HCT116 (cell line): Measurements from ENCODE around the gene TMEM51. TPM values are rescaled to one million over a fixed set of nuclear protein-coding genes. Genes with fewer than 3 reads are reported as not detected.
A peak's percentile ranks its signal among the peaks of the same experiment; 100 is the strongest.

ENCODE experiments used
- ATAC-seq: fragments of 200-7000 bp; cut with Tn5 transposase; 2 replicates; pipeline ENCODE4 v1.9.1; 2020; ENCODE audit warnings: mild to moderate bottlenecking, moderate library complexity
- BruUV-seq: library from RNA; stranded (reverse); fragments of 400-500 nt; replicated peaks from 2 replicates; lab custom pipeline; 2021; lab: Mats Ljungman, UMichigan
- CTCF ChIA-PET: fragments of 300-600 bp; sonication (Branson Sonifier 250); formaldehyde crosslinking; loops from one replicate; lab custom pipeline; 2021; ENCODE audit warnings: antibody characterized with exemption; lab: Charles Lee
- POLR2A ChIA-PET: fragments of 300-600, 350-600 bp; sonication (Branson Sonifier 250); formaldehyde crosslinking; loops from one replicate; lab custom pipeline; 2021; ENCODE audit warnings: antibody characterized with exemption; lab: Charles Lee
- RAD21 ChIA-PET, 2 experiments: fragments of 300-600 bp; sonication (Branson Sonifier 250); formaldehyde crosslinking; loops; one replicate each; lab custom pipeline; 2023; ENCODE audit warnings: low total read pairs in 2 of 2; ENCODE audit not compliant: uncharacterized antibody in 2 of 2, unreplicated experiment in 2 of 2, low non-redundant PET in 1 of 2; lab: Charles Lee
- DNase-seq: peaks from one replicate; pipeline ENCODE4 v3.0.0-alpha.2; 2010; ENCODE audit warnings: low read depth, low spot score
- H2AFZ ChIP-seq: fragments of 200-600 bp; shearing (Covaris generic), sonication (generic); 2 replicates; pipeline ENCODE4 v1.6.1; 2017; ENCODE audit warnings: low read depth, mixed run types, mixed read lengths, antibody characterized with exemption, low read length; ENCODE audit not compliant: poor library complexity, severe bottlenecking
- H3K27ac ChIP-seq: 2 replicates; pipeline ENCODE4 v1.5.1; 2012; ENCODE audit warnings: low read depth, low read length
- H3K27me3 ChIP-seq: fragments of 200-600 bp; sonication (generic); 2 replicates; pipeline ENCODE4 v1.6.1; 2016; ENCODE audit warnings: mixed run types, low read length, mixed read lengths; ENCODE audit not compliant: insufficient read depth
- H3K36me3 ChIP-seq, 2 experiments: fragments of 200-500 bp in 1 of 2; fragments of 200-600 bp in 1 of 2; sonication (Bioruptor generic) in 1 of 2; sonication (generic) in 1 of 2; 2 replicates each; pipeline versions ENCODE4 v1.5.1 to v1.6.1; 2014 to 2016; ENCODE audit warnings: low read length in 2 of 2, inconsistent platforms in 1 of 2, mixed read lengths in 1 of 2, mixed run types in 1 of 2; ENCODE audit not compliant: insufficient read depth in 2 of 2, control insufficient read depth in 1 of 2
- H3K4me1 ChIP-seq, 2 experiments: fragments of 200-600 bp in 1 of 2; sonication (generic) in 1 of 2; 2 replicates each; pipeline versions ENCODE4 v1.5.1 to v1.6.1; 2012 to 2017; ENCODE audit warnings: low read length in 2 of 2, inconsistent platforms in 1 of 2, mild to moderate bottlenecking in 1 of 2, mixed read lengths in 1 of 2, mixed run types in 1 of 2, moderate library complexity in 1 of 2; ENCODE audit not compliant: insufficient read depth in 2 of 2, control insufficient read depth in 1 of 2
- H3K4me2 ChIP-seq: fragments of 200-600 bp; sonication (generic); 2 replicates; pipeline ENCODE4 v1.6.1; 2017; ENCODE audit warnings: mixed run types, low read length, mixed read lengths
- H3K4me3 ChIP-seq, 2 experiments: fragments of 200-600 bp in 1 of 2; sonication (generic) in 1 of 2; replicated peaks in 1 of 2; 2 replicates each; pipeline ENCODE4 v1.5.1; 2011 to 2016; ENCODE audit warnings: low read length in 2 of 2, control low read depth in 1 of 2, low read depth in 1 of 2, mild to moderate bottlenecking in 1 of 2, mixed read lengths in 1 of 2, mixed run types in 1 of 2
- H3K79me2 ChIP-seq: fragments of 200-600 bp; sonication (generic); 2 replicates; pipeline ENCODE4 v1.6.1; 2017; ENCODE audit warnings: mild to moderate bottlenecking, mixed run types, low read length, moderate library complexity, mixed read lengths; ENCODE audit not compliant: insufficient read depth
- H3K9ac ChIP-seq: fragments of 200-600 bp; sonication (generic); 2 replicates; pipeline ENCODE4 v1.6.1; 2016; ENCODE audit warnings: low read length, mixed read lengths
- H3K9me2 ChIP-seq: fragments of 200-600 bp; sonication (generic), shearing (Covaris generic); 2 replicates; pipeline ENCODE4 v1.6.1; 2017; ENCODE audit warnings: mixed run types, mild to moderate bottlenecking, moderate library complexity; ENCODE audit not compliant: insufficient read depth
- H3K9me3 ChIP-seq, 2 experiments: fragments of 200-500 bp in 1 of 2; fragments of 200-600 bp in 1 of 2; sonication (Bioruptor generic) in 1 of 2; sonication (generic) in 1 of 2; 2 replicates each; pipeline ENCODE4 v1.6.1; 2014 to 2017; ENCODE audit warnings: low read length in 2 of 2, mixed read lengths in 2 of 2, inconsistent platforms in 1 of 2, low read depth in 1 of 2, mild to moderate bottlenecking in 1 of 2, mixed run types in 1 of 2, moderate library complexity in 1 of 2; ENCODE audit not compliant: control insufficient read depth in 1 of 2, insufficient read depth in 1 of 2
- H4K20me1 ChIP-seq: fragments of 200-600 bp; sonication (generic), shearing (Covaris generic); 2 replicates; pipeline ENCODE4 v1.6.1; 2017; ENCODE audit warnings: mixed run types, mild to moderate bottlenecking, moderate library complexity; ENCODE audit not compliant: insufficient read depth
- CBX3 ChIP-seq: IDR thresholded peaks from 2 replicates; pipeline ENCODE4 v1.6.1; 2012; ENCODE audit warnings: low read depth
- ELF1 ChIP-seq: IDR thresholded peaks from 2 replicates; pipeline ENCODE4 v1.6.1; 2012; ENCODE audit warnings: low read depth, borderline replicate concordance
- EZH2phosphoT487 ChIP-seq: fragments of 200-600 bp; IDR thresholded peaks from 2 replicates; pipeline ENCODE4 v1.6.1; 2018; ENCODE audit warnings: antibody characterized with exemption, borderline replicate concordance
- JUND ChIP-seq: IDR thresholded peaks from 2 replicates; pipeline ENCODE4 v1.6.1; 2012
- POLR2AphosphoS5 ChIP-seq: IDR thresholded peaks from 2 replicates; pipeline ENCODE4 v1.6.1; 2011; ENCODE audit warnings: mild to moderate bottlenecking, low read depth, low read length, moderate library complexity
- SIN3A ChIP-seq: IDR thresholded peaks from 2 replicates; pipeline ENCODE4 v1.6.1; 2012; ENCODE audit warnings: low read depth
- SP1 ChIP-seq: IDR thresholded peaks from 2 replicates; pipeline ENCODE4 v1.6.1; 2012; ENCODE audit warnings: low read depth
- SRF ChIP-seq: IDR thresholded peaks from 2 replicates; pipeline ENCODE4 v1.6.1; 2012; ENCODE audit warnings: low read depth
- TCF7L2 ChIP-seq: IDR thresholded peaks from 2 replicates; pipeline ENCODE4 v1.7.0; 2011; ENCODE audit warnings: borderline replicate concordance, inconsistent platforms; ENCODE audit not compliant: insufficient read depth, insufficient read length; ENCODE audit errors: extremely low read depth
- YY1 ChIP-seq: IDR thresholded peaks from 2 replicates; pipeline ENCODE4 v1.6.1; 2011; ENCODE audit warnings: low read length, low read depth, moderate library complexity, mild to moderate bottlenecking; ENCODE audit not compliant: insufficient replicate concordance; ENCODE audit errors: extremely low read depth
- ZFX ChIP-seq: fragments of 450-650 bp; IDR thresholded peaks from 2 replicates; pipeline ENCODE4 v1.6.1; 2017
- ZNF274 ChIP-seq: fragments of 200-500 bp; sonication (Bioruptor generic); IDR thresholded peaks from 2 replicates; pipeline ENCODE4 v1.6.1; 2014; ENCODE audit warnings: mild to moderate bottlenecking, low read depth, low read length, inconsistent platforms
- intact Hi-C: fragments of 100-400 bp; cut with micrococcal nuclease; formaldehyde crosslinking; loops from 2 replicates; pipeline ENCODE4 v1.10.0; 2022
- total RNA-seq: library from RNA; stranded (reverse); gene quantifications from one replicate; pipeline ENCODE4 v1.2.1, GENCODE V29; 2021; ENCODE audit not compliant: unreplicated experiment
- TF ChIP-seq, protein P1 (sequence below): IDR thresholded peaks from 2 replicates; pipeline ENCODE4 v1.6.1; 2012
- TF ChIP-seq, protein P2 (sequence below): IDR thresholded peaks from 2 replicates; pipeline ENCODE4 v1.6.1; 2011; ENCODE audit warnings: mild to moderate bottlenecking, low read length, moderate library complexity; ENCODE audit not compliant: insufficient replicate concordance; ENCODE audit errors: extremely low read depth
- TF ChIP-seq, protein P3 (sequence below), 3 experiments: fragments of 200-600 bp in 1 of 3; sonication (generic) in 1 of 3; IDR thresholded peaks in 2 of 3; conservative IDR thresholded peaks in 1 of 3; 2 replicates each; pipeline ENCODE4 v1.5.1; 2012 to 2017; ENCODE audit warnings: low read depth in 2 of 3, low read length in 2 of 3, antibody characterized with exemption in 1 of 3, borderline replicate concordance in 1 of 3, control low read depth in 1 of 3, mild to moderate bottlenecking in 1 of 3, mixed read lengths in 1 of 3, mixed run types in 1 of 3, moderate library complexity in 1 of 3; ENCODE audit not compliant: insufficient read depth in 1 of 3

Gene TMEM51
- total RNA-seq, 1 experiment from 2014 or later = 16.6 TPM

DNA sequence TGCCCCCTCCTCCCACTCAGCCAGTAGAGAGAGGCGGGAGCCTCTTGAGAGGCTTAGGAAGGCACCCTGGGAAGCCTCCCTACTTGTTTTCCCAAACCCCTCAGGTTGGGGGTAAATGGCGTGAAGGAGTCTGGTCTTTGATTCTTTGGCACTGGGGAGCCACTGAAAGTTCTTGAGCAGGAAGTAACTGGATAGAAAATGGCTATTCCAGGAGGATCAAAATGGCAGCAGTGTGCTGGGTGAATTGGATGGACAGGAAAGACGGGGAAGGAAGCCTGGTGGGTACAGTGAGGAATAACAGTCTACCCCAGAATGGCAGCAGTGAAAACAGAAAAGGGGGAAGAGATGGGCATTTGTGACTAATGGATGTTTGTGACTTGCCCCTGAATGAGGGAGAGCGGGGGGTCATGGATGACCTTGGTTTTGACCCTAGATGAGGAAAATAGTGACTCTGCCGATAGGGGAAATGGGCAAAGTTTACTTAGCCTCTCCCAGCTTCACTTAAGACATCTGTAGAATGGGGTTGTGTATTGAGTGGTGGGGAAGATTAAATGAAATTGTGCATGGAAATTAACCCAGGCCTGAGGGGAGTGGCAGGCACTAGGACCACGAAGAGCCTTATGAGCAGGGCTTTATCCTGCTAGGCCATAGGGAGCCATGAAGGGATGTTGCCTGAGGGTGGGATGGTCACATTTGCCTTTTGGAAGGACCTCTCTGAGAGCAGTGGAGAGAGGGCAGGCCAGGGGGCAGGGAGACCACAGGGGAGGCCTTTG, 32.7 kb downstream of the TMEM51 start:
- POLR2A ChIA-PET = no interaction called here
- intact Hi-C loops = no loop called here
- TF ChIP-seq JUND (no peak), SP1 (0 out of 2 replicates have a peak, but pooled peaks have one; percentile 13)
- TF ChIP-seq, all 23 proteins: peak for 1
- Histone ChIP-seq H3K4me3 (no peak overlapping the region), H3K4me2 (no peak overlapping the region), H3K27ac (no peak overlapping the region), H3K79me2 (peaks cover 90% of the 10 kb centered on the region), H3K4me1 (peaks cover 29 to 54% of the 10 kb centered on the region in 2 experiments), H2AFZ (no peak overlapping the region), H3K36me3 (no peaks in the 10 kb centered on the region), H3K27me3 (no peaks in the 10 kb centered on the region), H3K9me2 (no peaks in the 10 kb centered on the region), H3K9me3 (no peaks in the 10 kb centered on the region), H3K9ac (no peak overlapping the region), H4K20me1 (no peaks in the 10 kb centered on the region)
- RAD21 ChIA-PET = no interaction called here
- CTCF ChIA-PET = no interaction called here
- no TSS peak for BruUV-seq
- DNase-seq (no peak), ATAC-seq (no peak)

DNA sequence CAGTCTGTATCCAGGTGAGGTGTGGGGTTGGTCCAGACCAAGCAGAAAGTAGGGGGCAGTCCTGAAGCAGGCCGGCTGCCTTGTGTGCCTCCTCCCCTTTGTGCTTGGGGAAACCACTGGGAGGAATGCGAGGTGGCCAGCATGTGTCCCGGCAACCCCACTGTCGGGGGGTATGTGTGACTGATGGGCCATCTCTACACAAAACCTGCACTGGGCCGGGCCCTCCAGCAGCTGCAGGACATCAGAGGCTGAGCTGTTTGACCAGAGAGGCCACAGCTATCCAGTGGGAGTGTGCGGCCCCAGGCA, 33.3 kb downstream of the TMEM51 start:
- no TSS peak for BruUV-seq
- CTCF ChIA-PET = no interaction called here
- TF ChIP-seq TCF7L2 (no peak), SP1 (no peak), ZFX (no peak), SIN3A (no peak), YY1 (no peak), ELF1 (no peak), SRF (no peak), CBX3 (no peak), EZH2phosphoT487 (no peak), POLR2AphosphoS5 (no peak), ZNF274 (no peak)
- TF ChIP-seq, protein P1, sequence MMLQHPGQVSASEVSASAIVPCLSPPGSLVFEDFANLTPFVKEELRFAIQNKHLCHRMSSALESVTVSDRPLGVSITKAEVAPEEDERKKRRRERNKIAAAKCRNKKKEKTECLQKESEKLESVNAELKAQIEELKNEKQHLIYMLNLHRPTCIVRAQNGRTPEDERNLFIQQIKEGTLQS = no peak
- TF ChIP-seq, protein P2, sequence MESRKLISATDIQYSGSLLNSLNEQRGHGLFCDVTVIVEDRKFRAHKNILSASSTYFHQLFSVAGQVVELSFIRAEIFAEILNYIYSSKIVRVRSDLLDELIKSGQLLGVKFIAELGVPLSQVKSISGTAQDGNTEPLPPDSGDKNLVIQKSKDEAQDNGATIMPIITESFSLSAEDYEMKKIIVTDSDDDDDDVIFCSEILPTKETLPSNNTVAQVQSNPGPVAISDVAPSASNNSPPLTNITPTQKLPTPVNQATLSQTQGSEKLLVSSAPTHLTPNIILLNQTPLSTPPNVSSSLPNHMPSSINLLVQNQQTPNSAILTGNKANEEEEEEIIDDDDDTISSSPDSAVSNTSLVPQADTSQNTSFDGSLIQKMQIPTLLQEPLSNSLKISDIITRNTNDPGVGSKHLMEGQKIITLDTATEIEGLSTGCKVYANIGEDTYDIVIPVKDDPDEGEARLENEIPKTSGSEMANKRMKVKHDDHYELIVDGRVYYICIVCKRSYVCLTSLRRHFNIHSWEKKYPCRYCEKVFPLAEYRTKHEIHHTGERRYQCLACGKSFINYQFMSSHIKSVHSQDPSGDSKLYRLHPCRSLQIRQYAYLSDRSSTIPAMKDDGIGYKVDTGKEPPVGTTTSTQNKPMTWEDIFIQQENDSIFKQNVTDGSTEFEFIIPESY = no peak
- TF ChIP-seq, protein P3, sequence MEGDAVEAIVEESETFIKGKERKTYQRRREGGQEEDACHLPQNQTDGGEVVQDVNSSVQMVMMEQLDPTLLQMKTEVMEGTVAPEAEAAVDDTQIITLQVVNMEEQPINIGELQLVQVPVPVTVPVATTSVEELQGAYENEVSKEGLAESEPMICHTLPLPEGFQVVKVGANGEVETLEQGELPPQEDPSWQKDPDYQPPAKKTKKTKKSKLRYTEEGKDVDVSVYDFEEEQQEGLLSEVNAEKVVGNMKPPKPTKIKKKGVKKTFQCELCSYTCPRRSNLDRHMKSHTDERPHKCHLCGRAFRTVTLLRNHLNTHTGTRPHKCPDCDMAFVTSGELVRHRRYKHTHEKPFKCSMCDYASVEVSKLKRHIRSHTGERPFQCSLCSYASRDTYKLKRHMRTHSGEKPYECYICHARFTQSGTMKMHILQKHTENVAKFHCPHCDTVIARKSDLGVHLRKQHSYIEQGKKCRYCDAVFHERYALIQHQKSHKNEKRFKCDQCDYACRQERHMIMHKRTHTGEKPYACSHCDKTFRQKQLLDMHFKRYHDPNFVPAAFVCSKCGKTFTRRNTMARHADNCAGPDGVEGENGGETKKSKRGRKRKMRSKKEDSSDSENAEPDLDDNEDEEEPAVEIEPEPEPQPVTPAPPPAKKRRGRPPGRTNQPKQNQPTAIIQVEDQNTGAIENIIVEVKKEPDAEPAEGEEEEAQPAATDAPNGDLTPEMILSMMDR (IDR thresholded peaks at IDR 0.05 in 2 of 3, conservative IDR thresholded peaks at IDR 0.05 in 1 of 3; ENCODE audit: borderline replicate concordance in 1 of 3, insufficient read depth in 1 of 3, low read depth in 2 of 3, low read length in 2 of 3) = no peak
- TF ChIP-seq, all 23 proteins: peak for 0
- Histone ChIP-seq H3K4me3 (no peak overlapping the region), H3K4me2 (no peak overlapping the region), H3K9me3 (no peaks in the 10 kb centered on the region), H4K20me1 (no peaks in the 10 kb centered on the region), H3K79me2 (peaks cover 90% of the 10 kb centered on the region), H2AFZ (no peak overlapping the region), H3K36me3 (no peaks in the 10 kb centered on the region; a peak in 1 of 4 replicates), H3K27me3 (no peaks in the 10 kb centered on the region), H3K9me2 (no peaks in the 10 kb centered on the region), H3K9ac (no peak overlapping the region), H3K27ac (no peak overlapping the region), H3K4me1 (peaks cover 25 to 55% of the 10 kb centered on the region in 2 experiments)
- intact Hi-C loops = no loop called here
- ATAC-seq (0 out of 2 replicates have a peak, but pooled peaks have one; percentile 24), DNase-seq (no peak)
- POLR2A ChIA-PET = no interaction called here
- RAD21 ChIA-PET = no interaction called here
